Upper lobe of left lung (tissue), 6 donors: ENCODE measurements around the gene SGPL1. TPM values are rescaled to one million over a fixed set of nuclear protein-coding genes. Genes with fewer than 3 reads are reported as not detected.
"Not testable (repeated sequence)": the region's sequence is repeated elsewhere in the genome, so short reads cannot be mapped to it uniquely, and the experiment has no call there.

Source experiments
- ATAC-seq, 2 donors: fragments of 200-7000 bp; cut with Tn5 transposase; one replicate each; pipeline ENCODE4 v1.9.1; 2022; ENCODE audit warnings: mild to moderate bottlenecking in 2 of 2, moderate library complexity in 2 of 2; ENCODE audit not compliant: low FRiP score in 2 of 2
- DNase-seq, 2 donors: peaks; one replicate each; pipeline ENCODE4 v3.0.0-alpha.2; 2019 to 2020
- H3K27ac ChIP-seq, 4 donors: fragments of 200-600 bp; sonication (generic); one replicate each; pipeline ENCODE4 v1.5.1; 2016 to 2019
- H3K27me3 ChIP-seq, 4 donors: fragments of 200-600 bp; sonication (generic); one replicate each; pipeline ENCODE4 v1.5.1; 2017 to 2019
- H3K36me3 ChIP-seq, 4 donors: fragments of 200-600 bp; sonication (generic); one replicate each; pipeline ENCODE4 v1.5.1; 2016 to 2019
- H3K4me1 ChIP-seq, 4 donors: fragments of 200-600 bp; sonication (generic); one replicate each; pipeline ENCODE4 v1.5.1; 2018 to 2019
- H3K4me3 ChIP-seq, 4 donors: fragments of 200-600 bp; sonication (generic); one replicate each; pipeline ENCODE4 v1.5.1; 2017 to 2019; ENCODE audit warnings: mild to moderate bottlenecking in 2 of 4, moderate library complexity in 1 of 4
- H3K9me3 ChIP-seq, 4 donors: fragments of 200-600 bp; sonication (generic); one replicate each; pipeline ENCODE4 v1.5.1; 2018 to 2019
- CTCF ChIP-seq, 6 experiments: fragments of 450-650 bp in 4 of 6; fragments of 200-600 bp in 2 of 6; sonication (generic) in 2 of 6; IDR thresholded peaks; one replicate each; pipeline ENCODE4 v1.5.1; 2016 to 2019; ENCODE audit warnings: antibody characterized with exemption in 6 of 6
- EP300 ChIP-seq, 4 donors: sonication (generic); formaldehyde crosslinking; IDR thresholded peaks; one replicate each; pipeline ENCODE4 v1.5.1; 2017; ENCODE audit warnings: antibody characterized with exemption in 4 of 4, control low read depth in 2 of 4
- POLR2A ChIP-seq, 4 donors: fragments of 450-650 bp; IDR thresholded peaks; one replicate each; pipeline ENCODE4 v1.5.1; 2016 to 2017; ENCODE audit warnings: antibody characterized with exemption in 4 of 4, mild to moderate bottlenecking in 2 of 4
- POLR2AphosphoS5 ChIP-seq, 2 donors: sonication (generic); formaldehyde crosslinking; IDR thresholded peaks; one replicate each; pipeline ENCODE4 v1.5.1; 2017; ENCODE audit warnings: antibody characterized with exemption in 2 of 2
- WGBS, 2 donors: methylation state at CpG; one replicate each; pipeline ENCODE4 v1.1.5; 2017 to 2018; 5-methylcytosine and 5-hydroxymethylcytosine counted together
- total RNA-seq, 6 donors: library from RNA; depleted of rRNA in 4 of 6; stranded (reverse); fragments of >200 nt in 4 of 6; gene quantifications; one replicate each; pipeline versions ENCODE4 v1.1.0 to v1.2.1, GENCODE V29; 2016 to 2021
- donor health status: DM: no; HTN: no; CAD: no; lungs with moderate emphysema.
- donor health status: DM: no; HTN: yes; CAD: no; lungs with severe emphysema.

SGPL1 gene
- total RNA-seq, 6 donors from 2014 or later, result 18.4 to 43.8 (median 30.4) TPM

- DNase-seq (no peak), ATAC-seq (no peak)
- Histone ChIP-seq H3K27me3 (no peaks in the 10 kb centered on the region), H3K4me1 (peaks cover 0 to 5% (median 0%) of the 10 kb centered on the region in 4 donors), H3K4me3 (no peak overlapping the region), H3K27ac (no peak overlapping the region), H3K9me3 (no peaks in the 10 kb centered on the region), H3K36me3 (no peaks in the 10 kb centered on the region)
- 78 to 91% methylated on average over 6 of the region's 6 CpGs for WGBS, 2 donors
- TF ChIP-seq EP300 (IDR thresholded peaks at IDR 0.05) (no peak), POLR2AphosphoS5 (IDR thresholded peaks at IDR 0.05) (no peak), CTCF (IDR thresholded peaks at IDR 0.05) (no peak), POLR2A (IDR thresholded peaks at IDR 0.05) (no peak)
Measured at GRCh38 chr10:70916241-70916640, 100.5 kb downstream of the SGPL1 start.

GRCh38 chr10:70917226-70917625 is 101.5 kb downstream of the SGPL1 start:
- WGBS, 2 donors, result 79 to 80% methylated on average over 3 to 5 of the region's 5 CpGs
- DNase-seq (no peak), ATAC-seq (no peak)
- Histone ChIP-seq H3K9me3 (no peaks in the 10 kb centered on the region), H3K27ac (no peak overlapping the region), H3K27me3 (no peaks in the 10 kb centered on the region), H3K4me1 (peaks cover 0 to 5% (median 0%) of the 10 kb centered on the region in 4 donors), H3K4me3 (no peak overlapping the region), H3K36me3 (no peaks in the 10 kb centered on the region)
- TF ChIP-seq CTCF (IDR thresholded peaks at IDR 0.05) (no peak), POLR2A (IDR thresholded peaks at IDR 0.05) (no peak)

- H3K9me3 ChIP-seq, result no peaks in the 10 kb centered on the region
- TF ChIP-seq POLR2AphosphoS5 (IDR thresholded peaks at IDR 0.05) (no peak), POLR2A (IDR thresholded peaks at IDR 0.05) (no peak), EP300 (IDR thresholded peaks at IDR 0.05) (no peak), CTCF (IDR thresholded peaks at IDR 0.05) (no peak)
- H3K4me1 ChIP-seq, result peaks cover 0 to 5% (median 0%) of the 10 kb centered on the region in 4 donors
- ATAC-seq (no peak), DNase-seq (no peak)
- H3K4me3 ChIP-seq, result no peak overlapping the region
- 67 to 86% methylated on average over 7 to 10 of the region's 10 CpGs for WGBS, 2 donors
- H3K27ac ChIP-seq, result no peak overlapping the region
- H3K27me3 ChIP-seq, result no peaks in the 10 kb centered on the region
- H3K36me3 ChIP-seq, result no peaks in the 10 kb centered on the region
Measured at GRCh38 chr10:70917635-70918034, 101.9 kb downstream of the SGPL1 start.

GRCh38 chr10:70918851-70919530 is 103.2 kb downstream of the SGPL1 start:
- Histone ChIP-seq H3K9me3 (no peaks in the 10 kb centered on the region), H3K27ac (no peak overlapping the region), H3K36me3 (no peaks in the 10 kb centered on the region), H3K4me1 (peaks cover 0 to 5% (median 0%) of the 10 kb centered on the region in 4 donors), H3K27me3 (no peaks in the 10 kb centered on the region), H3K4me3 (no peak overlapping the region)
- DNase-seq, result no peak
- no peak for ATAC-seq
- TF ChIP-seq POLR2A (IDR thresholded peaks at IDR 0.05), result no peak
- TF ChIP-seq EP300 (IDR thresholded peaks at IDR 0.05), result no peak
- no peak for TF ChIP-seq POLR2AphosphoS5 (IDR thresholded peaks at IDR 0.05)
- TF ChIP-seq CTCF (IDR thresholded peaks at IDR 0.05), result no peak
- 69 to 80% methylated on average over 15 to 19 of the region's 22 CpGs for WGBS, 2 donors

GRCh38 chr10:70919906-70920305 is 104.2 kb downstream of the SGPL1 start:
- ATAC-seq, H3K9me3 ChIP-seq, H3K4me1 ChIP-seq, H3K27me3 ChIP-seq, DNase-seq, H3K4me3 ChIP-seq, H3K36me3 ChIP-seq: not testable (repeated sequence)
- WGBS, 2 donors, result 86 to 91% methylated on average over 9 to 10 of the region's 10 CpGs
- peak overlapping the region in 1 of 4 donors; percentile 54 for H3K27ac ChIP-seq
